Colonic mucosa (tissue), 4 donors: Measurements from ENCODE around the gene HECTD4. TPM values are rescaled to one million over a fixed set of nuclear protein-coding genes. Genes with fewer than 3 reads are reported as not detected.
A peak's percentile ranks its signal among the peaks of the same experiment; 100 is the strongest.
"Not testable (repeated sequence)": the region's sequence is repeated elsewhere in the genome, so short reads cannot be mapped to it uniquely, and the experiment has no call there.

ENCODE experiments used
- DNase-seq: peaks from one replicate; pipeline ENCODE4 v3.0.0-alpha.2; 2020
- H3K27ac ChIP-seq: fragments of 200-600 bp; one replicate; pipeline ENCODE4 v1.8.0; 2021
- H3K27me3 ChIP-seq: fragments of 200-600 bp; one replicate; pipeline ENCODE4 v1.8.0; 2021
- H3K36me3 ChIP-seq: fragments of 200-600 bp; one replicate; pipeline ENCODE4 v1.8.0; 2021
- H3K4me1 ChIP-seq: fragments of 200-600 bp; one replicate; pipeline ENCODE4 v1.8.0; 2021; ENCODE audit warnings: mild to moderate bottlenecking
- H3K4me3 ChIP-seq: fragments of 200-600 bp; one replicate; pipeline ENCODE4 v1.8.0; 2021
- H3K9ac ChIP-seq, 2 donors: one replicate each; pipeline ENCODE4 v1.7.0; 2013; ENCODE audit warnings: control low read depth in 2 of 2, low read depth in 2 of 2, low read length in 2 of 2
- H3K9me3 ChIP-seq: fragments of 200-600 bp; one replicate; pipeline ENCODE4 v1.8.0; 2021
- CTCF ChIP-seq: fragments of 200-600 bp; IDR thresholded peaks from one replicate; pipeline ENCODE4 v1.8.0; 2022; ENCODE audit warnings: antibody characterized with exemption, mild to moderate bottlenecking
- intact Hi-C: fragments of 100-400 bp; cut with DNase I; formaldehyde crosslinking; loops from one replicate; pipeline ENCODE4 v1.14.1; 2022
- total RNA-seq, 2 donors: library from RNA; stranded (reverse); fragmentation: NEBNext Ultra II Directional in 1 of 2; extraction: Animal tissue kit (Norgen Biotek cat#: 25700) in 1 of 2; gene quantifications; one replicate each; pipeline ENCODE4 v1.2.1, GENCODE V29; 2021
- donor health status: healthy.
- donor health status: DM: no; HTN: no; CAD: no.
- donor health status: DM: no; HTN: no; CAD: no.

The HECTD4 gene
- total RNA-seq, 2 donors from 2014 or later = 39.6 to 41.7 TPM

GRCh38 chr12:112409906-112410244 is 27.6 kb upstream of the HECTD4 start:
- H3K9ac ChIP-seq = no peak overlapping the region
- H3K9me3 ChIP-seq = no peaks in the 10 kb centered on the region
- no peak overlapping the region for H3K4me3 ChIP-seq
- H3K27ac ChIP-seq = no peak overlapping the region
- H3K4me1 ChIP-seq = no peaks in the 10 kb centered on the region
- no peak for DNase-seq
- TF ChIP-seq CTCF = no peak
- H3K27me3 ChIP-seq = no peaks in the 10 kb centered on the region
- peaks cover 7% of the 10 kb centered on the region for H3K36me3 ChIP-seq
- intact Hi-C loops = no loop called here

GRCh38 chr12:112409064-112409905 is 27.1 kb upstream of the HECTD4 start, which contains the start of gene RPL6:
Gene RPL6, minus strand, starts transcription at chr12:112409605. Its CDS starts 949 bp downstream, at chr12:112408656.
- no peak for TF ChIP-seq CTCF
- H3K9me3 ChIP-seq = no peaks in the 10 kb centered on the region
- peak; percentile 87 for DNase-seq
- peak within 1 kb of the TSS; percentile 85 for H3K4me3 ChIP-seq
- peak within 1 kb of the TSS; percentile 82 to 97 for H3K9ac ChIP-seq
- peak within 1 kb of the TSS; percentile 86 for H3K27ac ChIP-seq
- H3K27me3 ChIP-seq = no peaks in the 10 kb centered on the region
- H3K4me1 ChIP-seq = no peaks in the 10 kb centered on the region
- peaks cover 11% of the 10 kb centered on the region for H3K36me3 ChIP-seq
- intact Hi-C loops = no loop called here

GRCh38 chr12:112408621-112409020 is 26.4 kb upstream of the HECTD4 start:
- Histone ChIP-seq H3K27ac (peak overlapping the region; percentile 86), H3K4me1 (no peaks in the 10 kb centered on the region), H3K9ac (peak overlapping the region; percentile 82 to 97), H3K36me3 (peaks cover 12% of the 10 kb centered on the region), H3K27me3 (no peaks in the 10 kb centered on the region), H3K9me3 (no peaks in the 10 kb centered on the region), H3K4me3 (peak overlapping the region; percentile 85)
- DNase-seq = no peak
- intact Hi-C loops = no loop called here
- TF ChIP-seq CTCF = no peak

GRCh38 chr12:112407683-112408082 is 25.5 kb upstream of the HECTD4 start:
- H3K9me3 ChIP-seq, H3K27ac ChIP-seq, H3K27me3 ChIP-seq, intact Hi-C loops, H3K4me1 ChIP-seq, DNase-seq: not testable (repeated sequence)
- Histone ChIP-seq H3K36me3 (peaks cover 12% of the 10 kb centered on the region), H3K9ac (peak overlapping the region in 1 of 2 donors; percentile 97), H3K4me3 (peak overlapping the region; percentile 85)

GRCh38 chr12:112406519-112407488 is 24.6 kb upstream of the HECTD4 start:
- Histone ChIP-seq H3K4me3 (no peak overlapping the region), H3K27ac (no peak overlapping the region), H3K27me3 (no peaks in the 10 kb centered on the region), H3K4me1 (no peaks in the 10 kb centered on the region), H3K36me3 (peaks cover 12% of the 10 kb centered on the region), H3K9me3 (no peaks in the 10 kb centered on the region), H3K9ac (peak overlapping the region in 1 of 2 donors; percentile 34)
- TF ChIP-seq CTCF = no peak
- no peak for DNase-seq
- intact Hi-C loops = no loop called here
